Lower leg skin (tissue), 4 donors: ENCODE results near the gene CEP192. TPM values are rescaled to one million over a fixed set of nuclear protein-coding genes. Genes with fewer than 3 reads are reported as not detected.
"Not testable (repeated sequence)": the region's sequence is repeated elsewhere in the genome, so short reads cannot be mapped to it uniquely, and the experiment has no call there.

Experiments used
- DNase-seq, 2 donors: peaks; one replicate each; pipeline ENCODE4 v3.0.0-alpha.2; 2019; ENCODE audit warnings: low spot score in 2 of 2
- H3K4me3 ChIP-seq: fragments of 200-600 bp; sonication (generic); 2 replicates; pipeline ENCODE4 v1.5.1; 2017; ENCODE audit warnings: mild to moderate bottlenecking, low read depth; ENCODE audit not compliant: poor library complexity, severe bottlenecking
- POLR2A ChIP-seq, 2 donors: fragments of 450-650 bp; IDR thresholded peaks; one replicate each; pipeline ENCODE4 v1.6.1; 2016 to 2017; ENCODE audit warnings: antibody characterized with exemption in 2 of 2, mild to moderate bottlenecking in 1 of 2, moderate library complexity in 1 of 2
- WGBS, 2 donors: methylation state at CpG; one replicate each; pipeline ENCODE4 v1.1.5; 2018; 5-methylcytosine and 5-hydroxymethylcytosine counted together
- intact Hi-C: fragments of 100-400 bp; cut with DNase I; formaldehyde crosslinking; loops from one replicate; pipeline ENCODE4 v1.15.0; 2023; ENCODE audit warnings: low total_unique reads
- total RNA-seq, 4 donors: library from RNA; depleted of rRNA; stranded (reverse); fragments of >200 nt; gene quantifications; one replicate each; pipeline ENCODE4 v1.1.0, GENCODE V29; 2016
- TF ChIP-seq, protein P1 (sequence below), 3 donors: fragments of 450-650 bp; IDR thresholded peaks; one replicate each; pipeline ENCODE4 v1.5.1; 2016; ENCODE audit warnings: antibody characterized with exemption in 3 of 3, mild to moderate bottlenecking in 3 of 3, moderate library complexity in 2 of 3

CEP192 gene
- total RNA-seq, 4 donors from 2014 or later = 12.6 to 17.5 (median 14.8) TPM

DNA sequence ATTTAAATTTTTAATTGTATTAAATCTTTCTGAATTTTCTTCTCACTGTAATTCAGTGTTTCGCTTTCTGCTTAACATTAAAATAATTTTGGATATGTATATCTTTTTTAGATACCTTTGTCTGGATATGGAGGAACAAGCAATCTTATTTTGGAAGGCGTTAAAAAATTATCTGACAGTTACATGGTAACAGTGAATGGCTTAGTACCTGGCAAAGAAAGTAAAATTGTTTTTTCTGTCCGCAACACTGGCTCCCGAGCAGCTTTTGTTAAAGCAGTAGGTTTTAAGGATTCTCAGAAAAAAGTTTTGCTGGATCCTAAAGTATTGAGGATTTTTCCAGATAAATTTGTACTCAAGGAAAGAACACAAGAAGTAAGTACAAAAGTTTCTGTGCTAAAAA lies 95.7 kb downstream of the CEP192 start:
- TF ChIP-seq, protein P1, sequence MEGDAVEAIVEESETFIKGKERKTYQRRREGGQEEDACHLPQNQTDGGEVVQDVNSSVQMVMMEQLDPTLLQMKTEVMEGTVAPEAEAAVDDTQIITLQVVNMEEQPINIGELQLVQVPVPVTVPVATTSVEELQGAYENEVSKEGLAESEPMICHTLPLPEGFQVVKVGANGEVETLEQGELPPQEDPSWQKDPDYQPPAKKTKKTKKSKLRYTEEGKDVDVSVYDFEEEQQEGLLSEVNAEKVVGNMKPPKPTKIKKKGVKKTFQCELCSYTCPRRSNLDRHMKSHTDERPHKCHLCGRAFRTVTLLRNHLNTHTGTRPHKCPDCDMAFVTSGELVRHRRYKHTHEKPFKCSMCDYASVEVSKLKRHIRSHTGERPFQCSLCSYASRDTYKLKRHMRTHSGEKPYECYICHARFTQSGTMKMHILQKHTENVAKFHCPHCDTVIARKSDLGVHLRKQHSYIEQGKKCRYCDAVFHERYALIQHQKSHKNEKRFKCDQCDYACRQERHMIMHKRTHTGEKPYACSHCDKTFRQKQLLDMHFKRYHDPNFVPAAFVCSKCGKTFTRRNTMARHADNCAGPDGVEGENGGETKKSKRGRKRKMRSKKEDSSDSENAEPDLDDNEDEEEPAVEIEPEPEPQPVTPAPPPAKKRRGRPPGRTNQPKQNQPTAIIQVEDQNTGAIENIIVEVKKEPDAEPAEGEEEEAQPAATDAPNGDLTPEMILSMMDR (IDR thresholded peaks at IDR 0.05) = no peak
- no peak for TF ChIP-seq POLR2A (IDR thresholded peaks at IDR 0.05)
- DNase-seq = no peak
- WGBS, 2 donors = 96 to 99% methylated on average over 4 of the region's 4 CpGs
- intact Hi-C loops = no loop called here
- no peak overlapping the region for H3K4me3 ChIP-seq

DNA sequence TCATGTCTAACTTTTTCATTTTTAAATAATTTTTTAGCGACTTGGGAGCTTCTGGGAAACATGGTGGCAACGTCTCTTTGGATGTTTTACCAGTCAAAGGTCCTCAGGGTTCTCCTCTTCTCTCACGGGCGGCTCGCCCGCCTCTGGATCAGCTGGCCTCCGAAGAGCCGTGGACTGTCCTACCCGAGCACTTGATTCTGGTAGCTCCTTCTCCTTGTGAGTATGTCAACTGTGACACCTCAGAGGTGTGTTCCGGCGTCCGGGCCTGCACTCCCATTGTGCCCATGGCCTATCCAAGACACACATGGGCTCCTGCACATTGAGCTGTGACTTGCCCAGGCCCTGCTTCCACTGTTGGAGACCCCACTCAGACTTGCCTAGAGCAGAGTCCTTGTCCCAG lies 104.3 kb downstream of the CEP192 start:
- 90 to 96% methylated on average over 12 of the region's 12 CpGs for WGBS, 2 donors
- TF ChIP-seq, protein P1 (IDR thresholded peaks at IDR 0.05) = no peak
- no peak for TF ChIP-seq POLR2A (IDR thresholded peaks at IDR 0.05)
- intact Hi-C loops = no loop called here
- DNase-seq = no peak
- no peak overlapping the region for H3K4me3 ChIP-seq

DNA sequence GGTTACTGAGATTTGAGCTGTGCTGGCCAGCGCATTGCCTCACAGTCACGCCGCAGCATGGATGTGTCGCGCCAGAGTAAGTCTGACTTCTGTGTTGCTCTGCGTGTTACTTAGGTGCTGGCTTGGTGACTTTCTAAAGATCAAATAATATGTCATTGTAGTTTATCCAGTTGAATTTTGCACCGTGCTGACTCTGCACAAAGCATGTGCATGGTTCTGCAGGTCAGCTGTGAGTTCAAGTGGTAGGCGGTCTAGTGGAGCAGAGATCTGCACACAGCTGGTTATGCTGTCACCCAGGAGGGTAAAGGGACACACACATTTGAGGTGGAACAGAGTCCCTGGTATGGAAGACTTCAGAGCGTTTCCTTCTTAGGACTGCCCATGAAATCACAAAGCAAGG lies 105.1 kb downstream of the CEP192 start:
- no peak for DNase-seq
- WGBS, 2 donors = 95 to 98% methylated on average over 9 of the region's 9 CpGs
- intact Hi-C loops = no loop called here
- TF ChIP-seq POLR2A (IDR thresholded peaks at IDR 0.05) = no peak
- TF ChIP-seq, protein P1 (IDR thresholded peaks at IDR 0.05) = no peak
- H3K4me3 ChIP-seq = no peak overlapping the region

DNA sequence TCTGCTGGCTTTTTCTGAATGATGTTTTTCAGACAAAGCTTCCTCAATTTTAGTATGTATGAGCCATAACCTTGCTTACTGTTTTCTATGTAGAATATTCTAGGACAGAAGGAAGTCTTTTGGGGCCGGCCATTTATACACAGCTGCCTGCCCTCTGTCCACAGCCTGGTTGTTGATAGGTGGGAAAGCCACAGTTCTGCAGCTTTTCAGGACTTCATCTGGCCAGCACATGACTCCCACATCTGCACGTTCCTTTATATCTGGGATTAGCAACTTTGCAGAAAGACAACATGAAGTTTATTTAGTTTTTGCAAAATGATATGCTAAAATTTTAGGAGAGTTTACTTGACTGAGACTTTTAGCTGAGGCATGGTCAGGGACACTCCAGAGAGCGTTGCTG lies 105.6 kb downstream of the CEP192 start:
- TF ChIP-seq POLR2A (IDR thresholded peaks at IDR 0.05) = no peak
- TF ChIP-seq, protein P1 (IDR thresholded peaks at IDR 0.05) = no peak
- no peak for DNase-seq
- H3K4me3 ChIP-seq = no peak overlapping the region
- intact Hi-C loops = no loop called here
- 90 to 94% methylated on average over 3 of the region's 3 CpGs for WGBS, 2 donors

DNA sequence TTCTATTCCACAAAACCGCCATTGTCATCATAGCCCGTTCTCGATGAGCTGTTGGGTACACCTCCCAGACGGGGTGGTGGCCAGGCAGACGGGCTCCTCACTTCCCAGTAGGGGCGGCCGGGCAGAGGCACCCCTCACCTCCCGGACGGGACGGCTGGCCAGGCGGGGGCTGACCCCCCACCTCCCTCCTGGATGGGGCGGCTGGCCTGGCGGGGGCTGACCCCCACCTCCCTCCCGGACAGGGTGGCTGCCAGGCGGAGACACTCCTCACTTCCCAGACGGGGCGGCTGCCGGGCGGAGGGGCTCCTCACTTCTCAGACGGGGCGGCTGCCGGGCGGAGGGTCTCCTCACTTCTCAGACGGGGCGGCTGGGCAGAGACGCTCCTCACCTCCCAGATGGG lies 106.9 kb downstream of the CEP192 start:
- H3K4me3 ChIP-seq, DNase-seq, intact Hi-C loops: not testable (repeated sequence)
- 92 to 93% methylated on average over 11 to 24 of the region's 26 CpGs for WGBS, 2 donors

DNA sequence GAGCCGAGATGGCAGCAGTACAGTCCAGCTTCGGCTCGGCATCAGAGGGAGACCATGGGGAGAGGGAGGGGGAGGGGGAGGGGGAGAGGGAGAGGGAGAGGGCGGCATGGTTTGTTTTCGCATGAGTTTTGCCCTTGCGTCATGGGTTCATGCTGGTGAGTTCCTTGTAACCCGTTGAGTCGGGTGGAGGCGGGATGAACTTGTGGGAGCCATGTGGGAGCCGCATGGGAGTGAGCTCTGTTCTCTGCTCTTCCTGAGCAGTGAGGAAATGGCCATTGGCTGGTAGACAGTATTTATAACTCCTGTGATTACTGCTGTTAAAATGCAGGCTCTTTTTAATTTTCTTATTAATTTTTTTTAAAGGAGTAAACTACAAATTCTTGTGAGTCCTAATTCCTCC lies 108.0 kb downstream of the CEP192 start:
- WGBS, 2 donors = 83 to 92% methylated on average over 7 to 9 of the region's 10 CpGs
- DNase-seq = no peak
- TF ChIP-seq POLR2A (IDR thresholded peaks at IDR 0.05) = no peak
- TF ChIP-seq, protein P1 (IDR thresholded peaks at IDR 0.05) = no peak
- H3K4me3 ChIP-seq = no peak overlapping the region
- intact Hi-C loops = no loop called here
